Kidney (tissue), 14 donors: Measurements from ENCODE around the gene SERINC2. TPM values are rescaled to one million over a fixed set of nuclear protein-coding genes. Genes with fewer than 3 reads are reported as not detected.

Experiments used
- DNase-seq, 5 donors: peaks; one replicate each; pipeline ENCODE4 v3.0.0-alpha.2; 2013 to 2020
- FAIRE-seq: peaks from 2 replicates; lab custom pipeline; 2012; peaks lifted over from hg19 to GRCh38; lab: Jason Lieb, UNC
- H3K27ac ChIP-seq, 2 donors: one replicate each; pipeline ENCODE4 v1.7.0; 2013; ENCODE audit warnings: low read depth in 2 of 2, low read length in 2 of 2, inconsistent platforms in 1 of 2
- H3K27me3 ChIP-seq: one replicate; pipeline ENCODE4 v1.7.1; 2013; ENCODE audit warnings: low read length, inconsistent platforms; ENCODE audit not compliant: control insufficient read depth, insufficient read depth
- H3K36me3 ChIP-seq, 3 donors: one replicate each; pipeline versions ENCODE4 v1.7.0 to v1.7.1; 2013; ENCODE audit warnings: low read length in 3 of 3, control low read depth in 1 of 3, inconsistent platforms in 1 of 3; ENCODE audit not compliant: insufficient read depth in 3 of 3, control insufficient read depth in 2 of 3
- H3K4me1 ChIP-seq, 3 donors: one replicate each; pipeline versions ENCODE4 v1.7.0 to v1.7.1; 2013; ENCODE audit warnings: low read length in 3 of 3, inconsistent platforms in 1 of 3, low read depth in 1 of 3; ENCODE audit not compliant: control insufficient read depth in 2 of 3, insufficient read depth in 2 of 3
- H3K4me3 ChIP-seq, 3 donors: one replicate each; pipeline versions ENCODE4 v1.7.0 to v1.8.1; 2013; ENCODE audit warnings: low read length in 3 of 3, control low read depth in 1 of 3, inconsistent platforms in 1 of 3
- H3K9ac ChIP-seq, 3 donors: one replicate each; pipeline versions ENCODE4 v1.7.0 to v1.7.1; 2013; ENCODE audit warnings: low read length in 3 of 3, control low read depth in 1 of 3, inconsistent platforms in 1 of 3
- H3K9me3 ChIP-seq, 3 donors: one replicate each; pipeline versions ENCODE4 v1.7.0 to v1.7.1; 2013; ENCODE audit warnings: low read length in 3 of 3, control low read depth in 1 of 3, inconsistent platforms in 1 of 3; ENCODE audit not compliant: control insufficient read depth in 2 of 3, insufficient read depth in 1 of 3
- CTCF ChIP-seq: IDR thresholded peaks from 3 replicates; pipeline ENCODE4 v1.5.1; 2012; ENCODE audit warnings: mild to moderate bottlenecking, moderate library complexity, borderline replicate concordance; ENCODE audit not compliant: insufficient read depth; ENCODE audit errors: extremely low read depth
- intact Hi-C: fragments of 100-400 bp; cut with DNase I; formaldehyde crosslinking; loops from one replicate; pipeline ENCODE4 v1.11.1; 2022
- polyA plus RNA-seq: library from polyadenylated mRNA; stranded (reverse); fragments of 350-450 nt; fragmentation: Illumina TruSeq; extraction: RNeasy Lipid Tissue Mini Kit (QIAGEN cat#74804); gene quantifications from one replicate; pipeline ENCODE4 v1.2.3, GENCODE V29; 2014; ENCODE audit warnings: low read depth, low replicate concordance; ENCODE audit not compliant: insufficient read depth
- total RNA-seq: library from RNA; stranded (reverse); fragmentation: NEBNext Ultra II Directional; extraction: Animal tissue kit (Norgen Biotek cat#: 25700); gene quantifications from one replicate; pipeline ENCODE4 v1.2.1, GENCODE V29; 2021
- donor health status: control.
- donor health status: control.
- donor health status: control.
- donor health status: control.
- donor health status: control.
- donor health status: DM: yes; HTN: yes; CAD: no.
- donor health status: Normal renal cell carcinoma (clear cell type).

The SERINC2 gene
- total and polyA plus RNA-seq, 2 donors from 2014 or later: 99.2 to 126 TPM

- intact Hi-C loops: no loop called here
- DNase-seq (no peak), FAIRE-seq (no peak)
- H3K4me1 ChIP-seq: peaks cover 0 to 4% (median 0%) of the 10 kb centered on the region in 3 donors
- H3K36me3 ChIP-seq: no peaks in the 10 kb centered on the region
- TF ChIP-seq CTCF: no peak
- no peak overlapping the region for H3K4me3 ChIP-seq
- no peak overlapping the region for H3K9ac ChIP-seq
- H3K9me3 ChIP-seq: no peaks in the 10 kb centered on the region
- no peak overlapping the region for H3K27ac ChIP-seq
- no peaks in the 10 kb centered on the region for H3K27me3 ChIP-seq
These were observed 23.4 kb upstream of the SERINC2 start for GRCh38 chr1:31389616-31390015.

- peaks cover 0 to 4% (median 0%) of the 10 kb centered on the region in 3 donors for H3K4me1 ChIP-seq
- peak overlapping the region in 1 of 2 donors; percentile 5 for H3K27ac ChIP-seq
- no peak overlapping the region for H3K4me3 ChIP-seq
- intact Hi-C loops: no loop called here
- H3K27me3 ChIP-seq: no peaks in the 10 kb centered on the region
- peak overlapping the region in 1 of 3 donors; percentile 63 for H3K9ac ChIP-seq
- peak in 2 of 5 donors; percentile 45 to 48 for DNase-seq
- no peaks in the 10 kb centered on the region for H3K9me3 ChIP-seq
- FAIRE-seq: no peak
- no peaks in the 10 kb centered on the region for H3K36me3 ChIP-seq
- no peak for TF ChIP-seq CTCF
These were observed 22.9 kb upstream of the SERINC2 start for GRCh38 chr1:31390071-31390470.

GRCh38 chr1:31393463-31393862 lies 19.6 kb upstream of the SERINC2 start:
- Histone ChIP-seq H3K4me1 (peaks cover 0 to 4% (median 0%) of the 10 kb centered on the region in 3 donors), H3K27me3 (no peaks in the 10 kb centered on the region), H3K9me3 (no peaks in the 10 kb centered on the region), H3K9ac (no peak overlapping the region), H3K36me3 (no peaks in the 10 kb centered on the region), H3K4me3 (no peak overlapping the region), H3K27ac (no peak overlapping the region)
- intact Hi-C loops: no loop called here
- no peak for TF ChIP-seq CTCF
- no peak for DNase-seq
- peak; percentile 41 for FAIRE-seq
